SK-N-MC (cell line): ENCODE measurements around the gene TEX261.

Experiments used
- DNase-seq: peaks from one replicate; pipeline ENCODE4 v3.0.0-alpha.2; 2011; ENCODE audit warnings: low read depth, low spot score
- H3K27ac ChIP-seq: fragments of 200-600 bp; sonication (generic); 2 replicates; pipeline ENCODE4 v1.5.1; 2016; ENCODE audit warnings: mixed run types
- H3K36me3 ChIP-seq: fragments of 200-600 bp; sonication (generic); 2 replicates; pipeline ENCODE4 v1.6.1; 2017; ENCODE audit warnings: antibody characterized with exemption, low read length, mixed read lengths; ENCODE audit not compliant: insufficient read depth
- H3K4me3 ChIP-seq: fragments of 200-600 bp; sonication (generic); 2 replicates; pipeline ENCODE4 v1.5.1; 2016
- H3K9ac ChIP-seq: fragments of 200-600 bp; sonication (generic); 2 replicates; pipeline ENCODE4 v1.8.0; 2017; ENCODE audit warnings: mixed run types, mixed read lengths; ENCODE audit not compliant: insufficient read length
- H3K9me3 ChIP-seq: fragments of 200-600 bp; sonication (generic); 2 replicates; pipeline ENCODE4 v1.6.1; 2017; ENCODE audit warnings: low read depth, mild to moderate bottlenecking, antibody characterized with exemption, low read length, moderate library complexity, mixed read lengths
- EZH2 ChIP-seq: fragments of 200-600 bp; sonication (generic); IDR thresholded peaks from one replicate; pipeline ENCODE4 v1.6.1; 2017; ENCODE audit warnings: antibody characterized with exemption
- FOXP2 ChIP-seq: optimal IDR thresholded peaks from 2 replicates; pipeline ENCODE3; 2011; ENCODE audit warnings: mild to moderate bottlenecking, moderate library complexity; ENCODE audit not compliant: insufficient read depth; ENCODE audit errors: extremely low read length, control extremely low read depth
- POLR2AphosphoS5 ChIP-seq: IDR thresholded peaks from 2 replicates; pipeline ENCODE4 v1.6.1; 2012; ENCODE audit warnings: mild to moderate bottlenecking, low read depth, low read length, borderline replicate concordance

TEX261 gene

DNA sequence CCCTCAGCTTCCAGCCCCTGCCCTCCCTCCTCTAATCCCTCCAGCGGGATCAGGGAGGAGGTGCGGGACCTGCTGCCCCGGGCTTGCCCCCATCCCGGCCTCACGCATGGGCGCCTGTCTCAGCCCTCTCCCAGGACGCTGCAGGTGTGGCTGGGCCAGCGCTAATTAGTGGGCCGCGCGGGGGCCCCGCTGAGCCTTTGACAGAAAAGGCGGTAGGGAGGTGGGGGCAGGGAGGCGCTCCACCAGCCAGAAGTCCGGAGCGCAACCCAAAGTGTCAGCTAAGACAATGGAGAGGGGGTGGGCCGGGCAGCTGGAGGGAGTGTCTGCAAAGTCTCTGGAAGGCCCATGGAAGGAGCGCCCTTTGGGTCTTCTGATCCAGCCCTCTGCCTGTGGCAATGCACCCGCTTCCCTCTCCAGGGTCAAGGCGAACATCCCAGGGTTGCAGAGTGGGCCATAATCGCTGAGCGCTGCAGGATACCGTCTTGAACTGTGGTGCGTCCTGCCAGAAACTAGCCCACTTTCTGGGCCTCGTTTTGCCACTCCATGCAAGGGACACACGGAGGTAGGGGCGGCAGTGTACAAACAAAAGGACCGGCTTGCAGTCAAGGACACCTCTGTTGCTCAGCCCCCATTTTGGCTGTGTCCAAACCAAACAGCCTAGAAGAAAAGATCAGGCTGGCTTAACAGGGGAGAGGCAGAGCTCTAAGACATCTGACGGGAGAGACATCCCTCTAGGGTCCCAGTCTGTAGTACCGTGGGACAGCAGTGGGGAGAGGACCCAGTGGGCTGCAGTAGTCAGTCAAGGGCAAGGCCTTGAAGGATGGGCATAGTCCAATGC lies 55.5 kb downstream of the TEX261 start:
- TF ChIP-seq EZH2 (no peak), FOXP2 (no peak), POLR2AphosphoS5 (no peak)
- Histone ChIP-seq H3K4me3 (no peak overlapping the region), H3K9me3 (no peaks in the 10 kb centered on the region), H3K9ac (no peak overlapping the region), H3K27ac (no peak overlapping the region), H3K36me3 (no peaks in the 10 kb centered on the region)
- DNase-seq: no peak

DNA sequence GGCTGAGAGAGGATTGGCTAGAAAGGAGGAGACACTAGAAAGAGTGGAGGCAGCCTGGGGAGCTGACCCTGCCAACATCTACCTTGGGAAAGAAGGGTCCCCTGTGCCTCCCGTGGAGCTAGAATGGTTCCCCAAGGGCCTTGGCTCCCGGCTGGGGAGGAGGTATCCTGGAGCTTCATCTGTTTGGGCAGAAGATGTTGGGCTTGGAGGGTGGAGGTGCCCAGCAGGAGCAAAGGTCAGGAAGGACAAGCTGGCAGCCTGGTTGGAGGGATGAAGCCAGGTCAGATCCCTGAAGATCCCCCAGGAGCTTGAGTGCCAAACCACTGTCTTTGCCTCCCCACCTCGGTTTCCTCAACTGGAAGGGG lies 56.1 kb downstream of the TEX261 start:
- H3K4me3 ChIP-seq: no peak overlapping the region
- H3K9ac ChIP-seq: no peak overlapping the region
- DNase-seq: no peak
- H3K9me3 ChIP-seq: no peaks in the 10 kb centered on the region
- TF ChIP-seq POLR2AphosphoS5 (no peak), EZH2 (no peak), FOXP2 (no peak)
- no peaks in the 10 kb centered on the region for H3K36me3 ChIP-seq
- no peak overlapping the region for H3K27ac ChIP-seq

GRCh38 chr2:70937866-70938585 lies 56.6 kb downstream of the TEX261 start:
- DNase-seq: no peak
- no peak overlapping the region for H3K4me3 ChIP-seq
- no peak overlapping the region for H3K9ac ChIP-seq
- H3K9me3 ChIP-seq: no peaks in the 10 kb centered on the region
- no peak overlapping the region for H3K27ac ChIP-seq
- TF ChIP-seq EZH2: no peak
- no peak for TF ChIP-seq FOXP2
- TF ChIP-seq POLR2AphosphoS5: no peak
- no peaks in the 10 kb centered on the region for H3K36me3 ChIP-seq

DNA sequence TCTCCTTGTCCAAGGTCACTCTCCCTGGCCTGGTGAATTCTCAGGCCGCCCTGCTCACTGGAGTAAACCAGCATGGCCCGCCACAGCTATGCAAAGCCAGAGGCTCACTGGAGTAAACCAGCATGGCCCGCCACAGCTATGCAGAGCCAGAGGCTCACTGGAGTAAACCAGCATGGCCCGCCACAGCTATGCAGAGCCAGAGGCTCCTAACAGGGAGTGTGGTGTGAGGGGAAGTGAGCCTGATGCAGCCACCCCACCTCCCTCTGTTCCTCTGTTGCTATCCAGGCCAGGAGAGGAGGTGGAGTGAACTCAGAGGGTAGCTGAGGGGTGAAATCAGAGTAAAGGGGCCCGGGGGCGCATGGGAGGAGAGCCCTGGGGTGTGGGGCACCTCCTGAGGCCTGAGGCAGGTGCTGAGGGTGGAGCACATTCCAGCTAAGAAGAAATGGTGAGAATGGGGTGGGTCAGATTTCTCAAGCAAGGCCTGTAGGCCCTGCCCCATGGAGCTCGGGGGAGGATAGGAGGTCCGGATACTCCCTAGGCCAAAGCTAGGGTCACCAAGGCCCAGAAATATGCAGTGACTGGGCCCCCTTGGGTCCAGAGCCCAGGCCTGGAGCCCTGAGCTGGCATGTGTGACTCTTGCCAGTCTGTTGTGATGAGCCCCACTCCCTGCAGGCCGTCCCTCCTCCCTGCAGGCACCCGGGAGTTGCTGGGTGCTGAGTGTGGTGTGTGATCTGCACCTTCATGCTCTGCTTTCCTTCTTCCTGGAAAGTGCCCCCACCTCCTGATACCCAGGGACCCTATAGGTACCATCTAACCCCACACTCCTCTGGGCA lies 57.5 kb downstream of the TEX261 start:
- TF ChIP-seq FOXP2 (no peak), POLR2AphosphoS5 (no peak), EZH2 (no peak)
- H3K27ac ChIP-seq: no peak overlapping the region
- DNase-seq: no peak
- H3K36me3 ChIP-seq: no peaks in the 10 kb centered on the region
- no peak overlapping the region for H3K9ac ChIP-seq
- H3K9me3 ChIP-seq: no peaks in the 10 kb centered on the region
- H3K4me3 ChIP-seq: no peak overlapping the region

- TF ChIP-seq FOXP2: no peak
- TF ChIP-seq EZH2: no peak
- TF ChIP-seq POLR2AphosphoS5: no peak
- no peak for DNase-seq
- H3K36me3 ChIP-seq: no peaks in the 10 kb centered on the region
- no peak overlapping the region for H3K9ac ChIP-seq
- no peaks in the 10 kb centered on the region for H3K9me3 ChIP-seq
- H3K27ac ChIP-seq: no peak overlapping the region
- no peak overlapping the region for H3K4me3 ChIP-seq
Measured at GRCh38 chr2:70936165-70936978, 58.3 kb downstream of the TEX261 start.
